COLO829 (cell line): ENCODE data around the gene IPO4.
"Not testable (repeated sequence)": the region's sequence is repeated elsewhere in the genome, so short reads cannot be mapped to it uniquely, and the experiment has no call there.

Experiments used
- DNase-seq: peaks from one replicate; pipeline ENCODE4 v3.0.0; 2012; ENCODE audit warnings: low spot score

IPO4 gene

DNA sequence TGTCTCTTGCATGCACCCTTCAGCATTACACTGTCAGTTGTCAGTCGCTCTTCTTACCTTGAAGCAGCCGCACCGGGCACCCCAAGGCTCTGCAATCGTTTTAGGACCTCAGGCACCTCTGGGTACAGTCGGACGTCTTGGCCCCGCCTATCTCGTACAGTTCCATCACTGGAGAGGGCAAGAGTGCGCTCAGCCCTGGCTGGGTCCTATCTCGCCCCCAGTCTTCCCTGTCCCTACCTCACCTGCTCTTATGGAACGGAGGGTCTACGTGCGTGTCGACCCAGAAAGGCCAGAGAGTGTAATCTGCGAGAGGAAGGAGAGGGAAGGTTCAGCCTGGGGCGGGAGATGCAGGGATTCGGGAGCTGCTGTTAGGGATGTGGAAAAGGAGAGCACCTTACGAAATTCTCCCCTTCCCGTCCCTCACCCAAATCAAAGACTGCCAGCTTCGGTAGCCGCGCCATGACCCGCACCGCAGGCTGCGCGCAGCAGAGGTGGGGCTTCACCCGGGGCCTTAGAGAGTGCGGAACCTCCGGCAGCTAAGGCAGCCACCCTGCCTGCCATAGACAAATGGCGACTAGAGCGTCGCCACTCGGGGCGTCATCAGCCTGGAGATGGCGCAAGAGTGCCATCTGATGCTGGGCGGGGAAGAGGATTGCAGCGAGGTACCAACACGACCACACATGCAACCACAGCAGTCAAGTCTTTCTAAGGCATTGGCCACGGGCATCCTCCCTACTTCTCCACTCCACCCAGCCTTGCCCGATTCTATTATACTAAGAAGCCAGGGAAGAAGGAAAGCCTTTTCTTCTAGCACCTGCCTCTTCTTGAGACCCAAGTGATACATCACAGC is 27.1 kb upstream of the IPO4 start, which contains the start of gene MDP1:
Gene MDP1 (minus strand): TSS at position 572 of the 850 bp plus-strand sequence. CDS start 111 bp downstream, at position 461.
- DNase-seq, result peak; percentile 95

DNA sequence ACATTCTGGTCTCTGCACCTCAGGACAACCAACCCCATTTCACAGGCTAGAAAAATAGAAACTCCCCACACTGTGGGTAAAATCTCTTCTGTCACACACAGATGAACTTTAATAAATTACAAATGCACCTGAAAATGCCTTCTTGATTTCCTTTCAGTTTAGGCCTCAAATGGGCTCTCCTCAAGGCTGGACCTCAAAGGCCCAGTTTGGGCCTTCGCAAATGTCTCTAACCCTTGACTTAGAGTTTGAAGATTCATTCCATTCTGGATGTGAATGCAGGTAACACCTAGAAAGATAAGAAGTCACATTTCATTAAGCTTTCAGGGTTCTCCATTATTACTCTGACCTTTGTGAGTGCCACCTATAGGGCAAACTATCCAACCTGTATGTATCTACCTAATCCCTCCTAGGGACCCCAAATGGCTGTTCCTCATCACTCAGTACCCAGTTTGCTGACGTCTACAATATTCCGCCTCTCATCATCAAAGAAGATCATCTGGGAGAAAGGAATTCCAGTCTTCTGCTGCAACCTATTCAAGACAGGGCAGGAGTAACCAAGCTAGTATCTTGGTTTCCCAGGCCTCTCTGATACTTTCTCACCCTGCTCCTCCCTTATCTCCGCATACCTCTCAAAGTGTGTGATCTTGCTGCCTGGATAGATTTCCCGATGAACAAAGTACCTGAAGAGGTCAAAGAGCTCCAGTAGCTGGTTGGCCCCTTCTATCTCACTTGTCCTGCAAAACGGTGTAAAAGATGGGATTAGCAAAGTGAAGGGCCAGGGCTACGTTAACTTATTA is 25.4 kb upstream of the IPO4 start:
- no peak for DNase-seq

DNA sequence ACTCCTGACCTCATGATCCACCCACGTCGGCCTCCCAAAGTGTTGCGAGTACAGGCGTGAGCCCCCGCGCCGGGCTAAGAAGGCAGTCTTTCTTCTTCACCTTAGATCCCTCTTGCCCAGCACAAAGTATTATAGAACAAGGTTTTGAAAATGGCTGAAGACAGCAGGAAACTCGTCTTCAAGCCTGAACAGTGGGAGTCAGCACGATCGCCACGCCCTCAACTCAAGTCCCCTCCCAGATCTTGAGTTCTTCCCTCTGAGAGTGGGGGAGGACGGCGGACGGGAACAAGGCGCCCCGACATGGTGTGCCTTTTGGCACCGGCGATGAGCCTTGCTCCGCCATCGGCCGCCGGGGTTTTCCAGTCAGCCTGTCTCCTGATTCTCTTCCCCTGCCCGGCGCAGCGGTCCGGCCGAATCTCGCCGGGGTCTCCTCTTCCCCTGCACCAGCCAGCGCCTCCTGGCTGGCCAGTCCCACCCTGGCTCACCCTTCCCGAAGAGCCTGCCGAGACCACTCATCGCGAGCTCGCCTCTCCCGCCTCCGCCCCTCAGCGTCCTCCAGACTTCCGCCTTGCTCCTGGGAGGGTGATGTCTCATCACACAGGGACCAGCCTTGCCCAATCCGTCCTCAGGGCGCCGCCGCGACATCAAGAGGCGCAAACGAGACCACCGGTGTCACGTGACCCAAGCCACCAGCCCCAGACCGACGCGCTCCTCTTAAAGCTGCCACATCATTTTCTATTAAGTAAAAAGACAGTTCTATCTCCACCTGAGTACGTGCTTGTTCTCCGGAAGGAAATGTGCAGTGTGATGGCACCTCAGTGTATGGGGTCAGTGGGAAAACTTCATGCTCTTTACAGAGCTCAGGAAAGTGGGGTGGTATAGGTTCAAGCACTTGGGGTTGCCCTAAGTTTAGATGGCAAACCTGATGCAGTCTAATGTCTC is 24.6 kb upstream of the IPO4 start, which contains the start of gene CHMP4A:
Gene CHMP4A (minus strand): TSS at position 565 of the 942 bp plus-strand sequence. CDS start 49 bp downstream, at position 516.
- peak; percentile 98 for DNase-seq

DNA sequence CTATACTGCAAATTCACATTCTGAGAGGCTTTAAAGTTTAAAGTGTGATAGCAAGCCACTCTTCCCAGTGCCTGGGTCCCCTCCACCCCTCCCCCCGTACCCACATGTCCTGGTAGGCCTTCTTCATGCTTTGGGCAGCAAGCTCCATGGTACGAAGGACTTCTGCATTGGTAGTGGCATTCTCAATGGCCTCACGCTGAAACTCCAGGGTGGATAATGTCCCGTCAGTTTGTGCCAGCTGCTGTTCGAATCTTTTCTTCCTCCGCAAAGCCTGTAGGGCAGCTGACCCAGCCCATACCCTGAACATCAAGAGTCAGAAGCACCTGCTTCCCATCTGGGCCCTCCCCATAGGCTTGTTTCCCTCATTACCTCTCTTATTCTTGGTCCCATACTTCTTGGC is 22.7 kb upstream of the IPO4 start:
- DNase-seq, result no peak

DNA sequence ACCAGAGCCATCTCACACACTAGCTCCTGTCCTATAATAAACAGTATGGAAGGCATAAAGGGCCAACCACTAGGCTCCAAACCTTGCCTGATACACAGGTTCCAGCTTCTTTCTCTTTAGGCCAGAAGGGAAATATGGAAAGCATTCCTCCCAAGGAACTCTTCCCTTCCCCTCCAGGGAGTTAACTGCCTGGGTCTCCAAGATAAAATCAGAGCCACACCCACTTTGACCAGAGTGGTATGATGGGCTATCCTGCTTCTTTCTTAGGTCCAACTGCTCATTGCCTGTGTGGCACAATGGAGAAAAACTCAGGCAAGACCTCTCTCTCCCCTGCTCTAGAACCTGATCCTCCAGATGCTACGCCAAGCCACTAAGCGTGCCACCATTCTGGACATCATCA is 19.0 kb upstream of the IPO4 start:
- no peak for DNase-seq

DNA sequence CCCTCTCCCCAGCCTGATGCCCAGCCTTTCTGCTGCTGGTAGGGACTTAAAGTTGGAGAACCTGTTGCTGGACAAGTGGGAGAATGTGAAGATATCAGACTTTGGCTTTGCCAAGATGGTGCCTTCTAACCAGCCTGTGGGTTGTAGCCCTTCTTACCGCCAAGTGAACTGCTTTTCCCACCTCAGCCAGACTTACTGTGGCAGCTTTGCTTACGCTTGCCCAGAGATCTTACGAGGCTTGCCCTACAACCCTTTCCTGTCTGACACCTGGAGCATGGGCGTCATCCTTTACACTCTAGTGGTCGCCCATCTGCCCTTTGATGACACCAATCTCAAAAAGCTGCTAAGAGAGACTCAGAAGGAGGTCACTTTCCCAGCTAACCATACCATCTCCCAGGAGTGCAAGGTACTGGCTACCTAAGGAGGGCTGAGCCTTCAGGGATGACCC is 18.5 kb upstream of the IPO4 start:
- DNase-seq, result no peak

DNA sequence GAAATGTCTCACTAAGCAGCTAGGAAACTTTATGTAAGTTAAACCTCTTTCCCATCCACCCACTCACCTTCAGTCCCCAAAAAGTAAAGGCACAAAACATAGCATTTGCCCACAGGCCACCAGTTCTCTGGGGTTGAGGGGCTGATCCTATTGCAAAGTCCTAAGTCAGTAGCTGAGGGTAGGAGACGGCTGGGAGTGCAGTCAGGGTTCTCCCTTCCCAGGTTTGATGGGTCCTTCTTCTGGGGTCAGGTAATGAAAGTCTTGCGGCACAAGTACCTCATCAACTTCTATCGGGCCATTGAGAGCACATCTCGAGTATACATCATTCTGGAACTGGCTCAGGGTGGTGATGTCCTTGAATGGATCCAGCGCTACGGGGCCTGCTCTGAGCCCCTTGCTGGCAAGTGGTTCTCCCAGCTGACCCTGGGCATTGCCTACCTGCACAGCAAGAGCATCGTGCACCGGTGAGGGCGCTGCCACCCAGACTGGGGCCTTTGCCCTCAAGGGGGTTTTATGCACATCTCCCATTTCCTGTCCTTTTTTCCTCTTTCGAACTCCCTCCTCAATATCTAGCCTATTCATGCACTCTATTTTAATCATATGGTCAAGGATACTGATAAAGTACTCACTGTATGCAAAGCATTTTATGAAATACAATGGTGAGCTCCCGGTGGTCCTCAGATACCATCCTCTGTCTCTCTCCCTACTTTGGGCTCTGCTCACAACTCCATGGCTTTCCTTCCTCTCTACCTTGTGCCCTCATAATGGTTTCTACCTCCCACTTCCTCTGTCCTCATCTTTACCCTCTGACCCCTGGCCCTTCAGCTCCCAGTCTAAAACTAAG is 17.9 kb upstream of the IPO4 start:
- no peak for DNase-seq

DNA sequence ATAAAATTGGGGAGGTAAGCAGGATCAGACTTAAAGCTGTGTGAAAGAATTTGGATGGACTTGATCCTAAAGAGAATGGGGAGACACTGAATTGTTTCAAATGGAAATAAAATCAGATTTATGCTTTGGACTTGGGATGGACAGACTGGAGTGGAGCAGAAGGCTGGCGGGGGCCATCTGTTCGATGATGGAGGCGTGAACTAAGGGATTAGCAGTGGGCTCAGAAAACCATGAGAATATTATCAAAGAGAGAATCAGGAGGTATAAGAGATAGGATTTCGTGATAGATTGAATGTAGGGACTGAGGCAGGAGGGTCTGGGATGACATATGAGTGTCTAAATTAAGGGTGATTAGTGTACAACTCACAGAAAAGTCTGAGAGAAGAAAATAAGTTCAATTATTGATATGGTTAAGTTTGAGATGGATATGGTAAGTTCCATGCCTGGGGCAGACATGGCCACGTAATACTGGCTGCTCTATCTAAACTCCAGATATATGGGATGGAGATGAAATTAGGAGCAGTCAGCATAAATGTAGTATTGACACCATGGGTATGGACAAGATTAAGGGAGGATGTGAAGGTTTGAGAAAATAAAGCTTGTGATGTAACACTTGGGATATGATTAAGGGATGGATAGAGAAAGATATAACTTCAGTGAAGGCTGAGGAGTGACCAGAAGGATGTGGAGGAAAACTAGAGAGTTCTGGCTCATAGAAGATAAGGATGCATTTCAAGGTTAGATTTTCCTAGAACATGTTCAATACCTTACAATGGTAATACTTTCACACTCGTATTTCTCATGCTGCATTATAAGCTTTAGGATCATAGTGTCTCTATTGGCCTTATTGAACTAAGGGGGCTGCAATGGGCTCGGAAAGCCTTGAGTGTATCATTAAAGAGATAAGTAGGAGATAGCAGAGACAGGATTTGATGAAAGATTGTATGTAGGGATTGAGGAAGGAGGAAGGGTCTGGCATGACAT is 15.8 kb upstream of the IPO4 start:
- no peak for DNase-seq

DNA sequence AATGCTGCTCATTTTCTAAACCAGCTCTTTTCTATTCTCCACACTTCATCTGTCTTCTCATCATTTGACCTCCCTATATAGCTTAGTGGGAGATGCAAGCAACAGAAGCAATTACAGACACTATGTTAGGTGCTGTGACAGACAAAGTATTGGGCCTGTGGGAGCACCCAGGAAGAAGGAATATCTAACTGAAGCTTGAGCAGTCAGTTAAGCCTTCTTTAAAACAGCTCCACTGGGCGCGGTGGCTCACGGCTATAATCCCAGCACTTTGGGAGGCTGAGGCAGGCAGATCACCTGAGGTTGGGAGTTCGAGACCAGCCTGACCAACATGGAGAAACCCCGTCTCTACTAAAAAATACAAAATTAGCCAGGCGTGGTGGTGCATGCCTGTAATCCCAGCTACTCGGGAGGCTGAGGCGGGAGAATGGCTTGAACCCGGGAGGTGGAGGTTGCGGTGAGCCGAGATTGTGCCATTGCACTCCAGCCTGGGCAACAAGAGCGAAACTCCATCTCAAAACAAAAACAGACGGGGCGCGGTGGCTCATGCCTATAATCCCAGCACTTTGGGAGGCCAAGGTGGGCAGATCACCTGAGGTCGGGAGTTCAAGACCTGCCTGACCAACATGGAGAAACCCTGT is 14.8 kb upstream of the IPO4 start:
- DNase-seq, result not testable (repeated sequence)

DNA sequence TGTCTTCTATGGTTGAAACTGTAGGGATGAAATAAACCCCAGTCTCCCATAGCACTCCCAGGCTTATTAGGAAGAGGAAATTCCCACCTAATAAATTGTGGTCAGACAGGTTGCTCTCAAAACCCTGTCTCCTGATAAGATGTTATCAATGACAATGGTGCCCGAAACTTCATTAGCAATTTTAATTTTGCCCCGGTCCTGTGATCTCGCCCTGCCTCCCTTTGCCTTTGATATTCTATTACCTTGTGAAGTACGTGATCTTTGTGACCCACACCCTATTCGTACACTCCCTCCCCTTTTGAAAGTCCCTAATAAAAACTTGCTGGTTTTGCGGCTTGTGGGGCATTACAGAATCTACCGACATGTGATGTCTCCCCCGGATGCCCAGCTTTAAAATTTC is 13.9 kb upstream of the IPO4 start:
- DNase-seq, result not testable (repeated sequence)

DNA sequence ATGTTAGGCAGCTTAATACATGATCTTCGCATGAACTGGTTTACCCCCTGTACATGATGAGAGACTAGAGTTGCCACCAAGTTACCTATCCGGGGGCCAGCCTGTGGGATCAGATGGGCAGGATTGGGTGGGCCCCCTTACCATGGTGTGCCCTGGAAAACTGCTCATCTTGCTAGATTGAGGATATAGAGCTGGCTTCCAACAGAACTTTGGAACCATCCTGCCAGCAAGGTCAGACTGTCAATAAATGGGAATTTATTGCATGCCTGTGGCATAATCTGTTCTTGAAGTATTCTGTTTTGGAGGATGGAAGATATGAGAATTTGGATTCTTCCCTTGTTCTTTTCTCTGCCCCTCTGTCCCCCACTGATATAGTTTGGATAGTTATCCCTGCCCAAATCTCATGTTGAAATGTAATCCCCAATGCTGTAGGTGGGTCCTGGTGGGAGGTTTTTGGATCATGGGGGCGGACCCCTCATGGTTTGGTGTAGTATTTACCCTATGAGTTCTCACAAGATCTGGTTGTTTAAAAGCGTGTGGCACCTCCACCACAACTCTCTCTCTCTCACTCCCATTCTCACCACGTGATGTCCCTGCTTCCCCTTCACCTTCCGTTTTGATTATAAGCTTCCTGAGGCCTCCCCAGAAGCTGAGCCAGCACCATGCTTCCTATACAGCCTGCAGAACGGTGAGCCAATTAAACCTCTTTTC is 10.4 kb upstream of the IPO4 start:
- DNase-seq, result no peak

DNA sequence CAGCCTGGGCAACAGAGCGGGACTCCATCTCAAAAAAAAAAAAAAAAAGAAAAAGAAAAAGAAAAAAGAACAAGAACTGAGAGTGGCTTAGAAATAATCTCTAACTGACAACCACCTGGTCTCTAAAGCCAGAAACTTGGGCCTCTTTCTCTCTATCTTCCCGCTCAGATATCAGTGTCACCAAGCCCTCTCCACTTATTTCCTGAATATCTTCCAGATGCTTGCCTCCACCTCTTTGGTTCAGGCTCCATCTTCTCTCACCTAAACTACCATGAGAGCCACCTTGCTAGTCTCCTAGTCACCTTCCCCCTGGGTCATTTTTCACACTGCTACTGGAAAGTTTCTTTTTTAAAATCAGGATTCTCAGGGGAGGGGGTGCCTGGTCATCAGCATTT is 8.4 kb upstream of the IPO4 start:
- DNase-seq, result no peak

DNA sequence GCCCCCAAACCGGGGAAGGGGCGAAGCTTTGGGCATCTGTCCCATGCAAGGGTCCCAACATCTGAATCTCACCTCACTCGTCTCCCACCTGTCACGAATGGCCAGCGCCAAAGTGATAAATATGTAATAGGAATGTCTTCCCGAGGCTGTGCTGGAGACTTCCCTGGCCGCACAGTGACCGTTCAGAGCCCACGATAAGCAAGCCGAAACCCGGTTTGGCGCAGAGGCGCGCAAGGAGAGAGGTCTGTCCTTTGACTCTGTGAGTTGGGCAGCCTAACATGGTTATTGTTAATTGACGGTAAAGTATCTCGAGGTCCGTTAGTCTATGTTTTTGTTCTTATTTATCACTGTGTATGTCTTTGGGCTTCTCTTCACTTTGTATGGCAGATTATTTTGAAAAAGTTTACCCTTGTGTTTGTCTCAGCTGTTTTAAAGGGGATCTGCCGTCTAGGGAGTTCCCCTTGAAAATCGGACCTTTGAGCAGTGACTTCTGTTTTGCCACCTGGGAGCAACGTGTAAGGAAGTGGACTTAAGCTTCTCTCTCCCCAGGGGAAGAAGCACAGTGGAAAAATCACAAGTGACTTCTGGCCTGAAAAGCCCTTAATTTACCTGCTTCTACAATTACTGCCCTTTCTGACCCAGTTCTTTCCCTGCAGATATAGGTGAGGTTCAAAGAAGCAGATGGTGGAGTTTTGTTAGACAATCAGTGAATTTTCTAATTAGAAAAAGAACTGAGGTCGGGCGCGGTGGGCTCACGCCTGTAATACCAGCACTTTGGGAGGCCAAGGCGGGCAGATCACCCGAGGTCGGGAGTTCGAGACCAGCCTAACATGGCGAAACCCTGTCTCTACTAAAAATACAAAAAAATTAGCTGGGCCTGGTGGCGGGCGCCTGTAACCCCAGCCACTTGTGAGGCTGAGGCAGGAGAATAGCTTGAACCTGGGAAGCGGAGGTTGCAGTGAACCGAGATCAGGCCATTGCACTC is 7.7 kb upstream of the IPO4 start:
- DNase-seq, result no peak

DNA sequence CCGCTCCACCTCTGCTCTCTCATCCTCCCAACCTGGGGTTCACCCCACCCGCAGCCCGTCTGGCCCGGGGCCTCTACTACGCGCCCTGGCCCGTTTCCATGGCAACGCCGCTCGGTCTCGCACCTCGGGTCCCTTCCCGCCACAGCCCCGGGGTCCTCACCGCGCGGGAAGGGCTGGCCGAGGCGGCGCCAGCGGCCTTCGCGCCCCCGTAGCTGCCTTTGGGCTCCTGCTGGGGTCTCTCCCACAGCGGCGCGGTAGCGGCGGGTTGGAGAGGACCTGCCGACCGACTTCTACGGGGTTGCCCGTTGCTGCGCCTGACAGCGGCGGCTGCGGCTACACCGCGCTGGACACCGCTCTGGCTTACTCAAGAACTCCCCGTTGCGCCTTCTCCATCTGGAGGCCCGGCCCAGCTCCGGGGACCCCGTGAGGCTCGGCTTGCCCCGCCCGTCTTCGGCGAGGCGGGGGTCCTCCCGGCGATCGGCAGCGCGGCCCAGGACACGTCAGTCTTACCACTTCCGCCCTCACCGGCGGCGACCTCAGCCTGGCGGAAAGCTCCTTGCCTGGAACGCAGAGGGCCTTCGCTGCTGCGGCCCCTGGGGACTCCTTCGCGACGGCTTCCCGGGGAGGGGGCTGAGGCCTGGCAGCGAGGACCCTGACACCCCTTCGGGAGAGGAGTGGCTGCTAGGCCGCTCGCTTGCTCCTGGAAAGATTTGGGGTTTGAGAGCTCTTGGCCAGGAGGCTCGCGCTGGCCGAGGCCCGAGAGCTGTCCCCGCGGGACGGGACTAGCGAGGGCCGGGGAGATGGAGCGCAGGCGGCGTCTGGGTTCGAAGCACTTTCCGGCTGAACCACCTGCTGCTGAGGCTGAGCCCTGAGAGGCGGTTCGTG is 6.8 kb upstream of the IPO4 start, which contains the start of gene TM9SF1:
Gene TM9SF1 (minus strand): TSS at position 256 of the 885 bp plus-strand sequence. CDS start 422 bp downstream, outside the sequence.
- DNase-seq, result peak; percentile 90

DNA sequence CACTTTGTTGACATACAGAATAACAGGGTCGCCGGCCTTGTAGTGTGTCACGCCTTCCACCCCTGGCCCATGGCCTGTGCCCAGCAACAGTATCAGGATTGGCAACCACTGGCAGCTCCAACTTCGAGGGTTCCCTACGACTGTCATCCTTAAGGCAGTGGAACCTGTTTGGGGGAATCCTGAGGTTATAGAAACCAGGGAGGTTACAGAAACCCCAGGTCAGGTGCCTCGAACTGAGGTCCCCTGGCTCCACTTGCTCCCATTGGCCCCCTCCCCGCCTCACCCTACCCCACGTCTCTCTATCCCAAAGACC is 6.2 kb upstream of the IPO4 start:
- no peak for DNase-seq

DNA sequence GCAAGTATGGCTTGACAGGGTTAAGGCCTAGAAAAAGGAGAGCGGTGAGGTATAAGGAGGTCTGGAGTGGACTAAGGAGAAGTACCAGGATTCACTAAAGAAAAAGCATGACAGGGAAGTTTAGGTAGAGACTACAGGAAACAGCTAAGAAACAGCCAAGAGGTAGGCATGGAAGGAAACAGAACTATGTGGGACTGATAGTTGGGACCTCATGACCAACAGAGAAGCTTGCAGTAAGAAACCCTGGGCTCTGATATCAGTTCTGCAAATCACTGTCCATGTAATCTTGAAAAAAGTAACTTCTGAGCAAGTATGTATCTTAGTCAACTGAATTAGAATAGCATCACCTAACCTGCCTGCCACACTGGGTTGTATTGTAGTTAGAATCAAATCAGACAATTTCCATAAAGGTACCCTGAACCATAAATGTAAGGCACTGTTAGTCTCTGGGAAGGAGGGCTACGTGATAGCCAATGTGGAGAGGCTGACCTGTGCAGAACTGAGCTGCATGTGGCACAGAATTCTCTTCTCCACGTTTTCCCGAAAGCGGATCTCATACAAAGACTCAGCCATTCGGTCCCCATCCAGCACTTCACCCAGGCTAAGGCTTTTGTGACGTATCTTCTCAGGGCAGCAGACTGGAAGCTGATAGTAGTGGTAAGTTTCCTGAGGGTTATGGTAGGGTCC is 5.7 kb upstream of the IPO4 start:
- DNase-seq, result no peak
